B cell (primary cell): ENCODE results near the gene ZDHHC7. TPM values are rescaled to one million over a fixed set of nuclear protein-coding genes. Genes with fewer than 3 reads are reported as not detected.

Source experiments
- ATAC-seq: fragments of 200-7000 bp; cut with Tn5 transposase; one replicate; pipeline ENCODE4 v1.10.0; 2021; ENCODE audit warnings: low read depth, mild to moderate bottlenecking, moderate number of reproducible peaks, moderate library complexity
- CTCF ChIA-PET: fragments of 350-600 bp; sonication (Branson Sonifier 250); formaldehyde crosslinking; loops from one replicate; lab custom pipeline; 2021; ENCODE audit warnings: antibody characterized with exemption, inconsistent platforms; lab: Charles Lee
- POLR2A ChIA-PET: fragments of 350-600 bp; sonication (Branson Sonifier 250); formaldehyde crosslinking; loops from one replicate; lab custom pipeline; 2021; ENCODE audit warnings: antibody characterized with exemption; lab: Charles Lee
- DNase-seq: peaks from one replicate; pipeline ENCODE4 v3.0.0; 2013
- H2AFZ ChIP-seq: 2 replicates; pipeline ENCODE4 v1.6.1; 2012; ENCODE audit warnings: mild to moderate bottlenecking, low read depth, low read length; ENCODE audit not compliant: insufficient read depth, poor library complexity, severe bottlenecking
- H3K27ac ChIP-seq, 2 donors: 1 replicate in 1 of 2; 2 replicates in 1 of 2; pipeline ENCODE4 v1.5.1; 2012 to 2013; ENCODE audit warnings: low read length in 2 of 2, mild to moderate bottlenecking in 2 of 2, moderate library complexity in 1 of 2
- H3K27me3 ChIP-seq, 4 experiments: fragments of 200-600 bp in 1 of 4; sonication (generic) in 1 of 4; replicated peaks in 1 of 4; 1 replicate in 2 of 4; 2 replicates in 2 of 4; pipeline versions ENCODE4 v1.6.1 to v1.7.0; 2013 to 2016; ENCODE audit warnings: low read length in 3 of 4, mild to moderate bottlenecking in 2 of 4, mixed read lengths in 1 of 4, moderate library complexity in 1 of 4; ENCODE audit not compliant: insufficient read depth in 4 of 4, control insufficient read depth in 3 of 4; ENCODE audit errors: control extremely low read depth in 1 of 4
- H3K36me3 ChIP-seq, 2 experiments: replicated peaks in 1 of 2; 1 replicate in 1 of 2; 2 replicates in 1 of 2; pipeline versions ENCODE4 v1.6.1 to v1.7.1; 2013; ENCODE audit warnings: low read length in 1 of 2; ENCODE audit not compliant: insufficient read depth in 2 of 2, control insufficient read depth in 1 of 2; ENCODE audit errors: control extremely low read depth in 1 of 2, extremely low read depth in 1 of 2
- H3K4me1 ChIP-seq, 2 donors: fragments of 200-600 bp in 1 of 2; sonication (generic) in 1 of 2; 1 replicate in 1 of 2; 2 replicates in 1 of 2; pipeline versions ENCODE4 v1.5.1 to v1.6.1; 2013 to 2017; ENCODE audit warnings: low read length in 2 of 2; ENCODE audit not compliant: control insufficient read depth in 2 of 2, insufficient read depth in 2 of 2
- H3K4me2 ChIP-seq: replicated peaks from 2 replicates; pipeline ENCODE3; 2012; ENCODE audit warnings: mild to moderate bottlenecking, low read depth, low read length; ENCODE audit not compliant: poor library complexity, severe bottlenecking
- H3K4me3 ChIP-seq, 5 experiments: fragments of 200-600 bp in 1 of 5; sonication (generic) in 1 of 5; 1 replicate in 3 of 5; 2 replicates in 2 of 5; pipeline versions ENCODE4 v1.5.1 to v1.7.0; 2011 to 2016; ENCODE audit warnings: low read length in 4 of 5, mild to moderate bottlenecking in 4 of 5, low read depth in 2 of 5, control low read depth in 1 of 5, moderate library complexity in 1 of 5; ENCODE audit not compliant: insufficient read depth in 1 of 5; ENCODE audit errors: control extremely low read depth in 1 of 5, extremely low read depth in 1 of 5
- H3K79me2 ChIP-seq: fragments of 200-600 bp; sonication (generic); one replicate; pipeline ENCODE4 v1.6.0; 2016; ENCODE audit warnings: low read length; ENCODE audit not compliant: control insufficient read depth, insufficient read depth
- H3K9ac ChIP-seq: fragments of 200-600 bp; sonication (generic); 2 replicates; pipeline ENCODE4 v1.6.1; 2017; ENCODE audit warnings: mild to moderate bottlenecking, low read length, moderate library complexity
- H3K9me3 ChIP-seq, 3 donors: one replicate each; pipeline versions ENCODE4 v1.6.1 to v1.7.1; 2013; ENCODE audit warnings: low read length in 2 of 3; ENCODE audit not compliant: control insufficient read depth in 2 of 3, insufficient read depth in 1 of 3; ENCODE audit errors: control extremely low read depth in 1 of 3
- H4K20me1 ChIP-seq: 2 replicates; pipeline ENCODE4 v1.6.0; 2012; ENCODE audit warnings: mild to moderate bottlenecking, low read length; ENCODE audit not compliant: insufficient read depth, control insufficient read depth, poor library complexity, severe bottlenecking
- H3K27ac Mint-ChIP-seq: one replicate; pipeline ENCODE4 v1.8.0; 2021; ENCODE audit warnings: mixed read lengths
- H3K27me3 Mint-ChIP-seq: one replicate; pipeline ENCODE4 v1.8.0; 2021; ENCODE audit warnings: mixed read lengths
- H3K4me1 Mint-ChIP-seq: one replicate; pipeline ENCODE4 v1.8.0; 2021; ENCODE audit warnings: mixed read lengths
- H3K4me3 Mint-ChIP-seq: one replicate; pipeline ENCODE4 v1.8.0; 2021; ENCODE audit warnings: mixed read lengths
- H3K9me3 Mint-ChIP-seq: one replicate; pipeline ENCODE4 v1.8.0; 2022; ENCODE audit warnings: mixed read lengths; ENCODE audit not compliant: insufficient read depth
- CTCF ChIP-seq: fragments of 200-600 bp; IDR thresholded peaks from one replicate; pipeline ENCODE4 v1.8.0; 2022; ENCODE audit warnings: antibody characterized with exemption, mild to moderate bottlenecking
- EZH2 ChIP-seq: IDR thresholded peaks from 2 replicates; pipeline ENCODE4 v1.6.1; 2012; ENCODE audit warnings: borderline replicate concordance, low read depth, mild to moderate bottlenecking, moderate library complexity, low read length; ENCODE audit not compliant: insufficient read depth, poor library complexity, severe bottlenecking
- WGBS: methylation state at CpG from one replicate; pipeline ENCODE4 v1.1.5; 2013; ENCODE audit warnings: missing lambda C conversion rate; ENCODE audit not compliant: insufficient coverage; 5-methylcytosine and 5-hydroxymethylcytosine counted together
- intact Hi-C: fragments of 100-400 bp; cut with micrococcal nuclease; formaldehyde crosslinking; loops from one replicate; pipeline ENCODE4 v1.10.0; 2022
- polyA plus RNA-seq: library from polyadenylated mRNA; depleted of rRNA; stranded (reverse); fragments of >200 nt; gene quantifications from 2 replicates; pipeline ENCODE4 v1.2.3, GENCODE V29; 2012
- total RNA-seq, 2 donors: library from RNA; stranded (reverse); fragments of 120-200 nt in 1 of 2; gene quantifications; 1 replicate in 1 of 2; 2 replicates in 1 of 2; pipeline versions ENCODE4 v1.2.3 to v1.2.4, GENCODE V29; 2013 to 2022

The ZDHHC7 gene
- total and polyA plus RNA-seq, 2 donors (not counting 1 experiment from before 2014, with no cell fraction given), result 25.2 to 36.1 TPM

- Mint-ChIP-seq H3K9me3 (no peaks in the 10 kb centered on the region), H3K4me3 (peak overlapping the region; percentile 9), H3K27me3 (no peaks in the 10 kb centered on the region), H3K4me1 (peaks cover 57% of the 10 kb centered on the region), H3K27ac (peak overlapping the region; percentile 10)
- intact Hi-C loops, result no loop called here
- Histone ChIP-seq H3K79me2 (peaks cover 97% of the 10 kb centered on the region), H3K9ac (no peak overlapping the region), H2AFZ (no peak overlapping the region), H4K20me1 (peaks cover 77% of the 10 kb centered on the region), H3K4me3 (no peak overlapping the region), H3K4me1 (peaks cover 12 to 18% of the 10 kb centered on the region in 2 donors), H3K4me2 (peak overlapping the region; percentile 37), H3K27ac (no peak overlapping the region), H3K27me3 (no peaks in the 10 kb centered on the region), H3K36me3 (peaks cover 7 to 8% of the 10 kb centered on the region in 2 experiments), H3K9me3 (no peaks in the 10 kb centered on the region)
- DNase-seq (no peak), ATAC-seq (no peak)
- POLR2A ChIA-PET, result no interaction called here
- TF ChIP-seq CTCF (no peak), EZH2 (no peak)
- CTCF ChIA-PET, result no interaction called here
- WGBS, result 93% methylated on average over 10 of the region's 13 CpGs
These were observed 8.3 kb downstream of the ZDHHC7 start for GRCh38 chr16:85003076-85003475.

GRCh38 chr16:85002608-85003007 lies 8.7 kb downstream of the ZDHHC7 start:
- no peak overlapping the region for H2AFZ ChIP-seq
- peak overlapping the region; percentile 37 for H3K4me2 ChIP-seq
- H3K27me3 Mint-ChIP-seq, result no peaks in the 10 kb centered on the region
- H3K79me2 ChIP-seq, result peaks cover 96% of the 10 kb centered on the region
- H4K20me1 ChIP-seq, result peaks cover 72% of the 10 kb centered on the region
- peaks cover 12 to 16% of the 10 kb centered on the region in 2 donors for H3K4me1 ChIP-seq
- peak overlapping the region; percentile 9 for H3K4me3 Mint-ChIP-seq
- ChIA-PET POLR2A (no interaction called here), CTCF (no interaction called here)
- TF ChIP-seq EZH2 (no peak), CTCF (no peak)
- H3K36me3 ChIP-seq, result peaks cover 7 to 8% of the 10 kb centered on the region in 2 experiments
- ATAC-seq (peak; percentile 56), DNase-seq (peak; percentile 20)
- H3K9me3 Mint-ChIP-seq, result no peaks in the 10 kb centered on the region
- no peaks in the 10 kb centered on the region for H3K27me3 ChIP-seq
- H3K27ac ChIP-seq, result no peak overlapping the region
- no peak overlapping the region for H3K9ac ChIP-seq
- peak overlapping the region in 1 of 5 experiments; percentile 13 for H3K4me3 ChIP-seq
- H3K4me1 Mint-ChIP-seq, result peaks cover 55% of the 10 kb centered on the region
- peak overlapping the region; percentile 10 for H3K27ac Mint-ChIP-seq
- 72% methylated on average over 12 of the region's 12 CpGs for WGBS
- intact Hi-C loops, result no loop called here
- H3K9me3 ChIP-seq, result no peaks in the 10 kb centered on the region
